Ishikawa (cell line): ENCODE measurements around the gene ZAP70.
A peak's percentile ranks its signal among the peaks of the same experiment; 100 is the strongest.

ENCODE experiments used
- CEBPB ChIP-seq: IDR thresholded peaks from 2 replicates; pipeline ENCODE4 v1.6.1; 2012
- CREB1 ChIP-seq: IDR thresholded peaks from 2 replicates; pipeline ENCODE4 v1.6.1; 2012; ENCODE audit warnings: low read depth
- EGR1 ChIP-seq: IDR thresholded peaks from 2 replicates; pipeline ENCODE4 v1.6.1; 2012
- EP300 ChIP-seq: IDR thresholded peaks from 2 replicates; pipeline ENCODE4 v1.6.1; 2012; ENCODE audit warnings: borderline replicate concordance
- FOXM1 ChIP-seq: IDR thresholded peaks from 2 replicates; pipeline ENCODE4 v1.6.1; 2012; ENCODE audit warnings: low read depth, borderline replicate concordance
- MAX ChIP-seq: IDR thresholded peaks from 2 replicates; pipeline ENCODE4 v1.6.1; 2012
- NFIC ChIP-seq: IDR thresholded peaks from 2 replicates; pipeline ENCODE4 v1.6.1; 2012
- RAD21 ChIP-seq: IDR thresholded peaks from 2 replicates; pipeline ENCODE4 v1.6.1; 2012; ENCODE audit warnings: low read depth
- REST ChIP-seq: IDR thresholded peaks from 2 replicates; pipeline ENCODE4 v1.6.1; 2012; ENCODE audit warnings: low read depth, mild to moderate bottlenecking
- TAF1 ChIP-seq: IDR thresholded peaks from 2 replicates; pipeline ENCODE4 v1.6.1; 2012; ENCODE audit warnings: low read depth, mild to moderate bottlenecking
- TCF12 ChIP-seq: IDR thresholded peaks from 2 replicates; pipeline ENCODE4 v1.6.1; 2012; ENCODE audit warnings: low read depth
- TEAD4 ChIP-seq: IDR thresholded peaks from 2 replicates; pipeline ENCODE4 v1.6.1; 2012
- USF1 ChIP-seq: IDR thresholded peaks from 2 replicates; pipeline ENCODE4 v1.6.1; 2012
- YY1 ChIP-seq: IDR thresholded peaks from 2 replicates; pipeline ENCODE4 v1.6.1; 2012; ENCODE audit warnings: low read depth
- ZBTB7A ChIP-seq: IDR thresholded peaks from 2 replicates; pipeline ENCODE4 v1.6.1; 2012; ENCODE audit warnings: low read depth

Gene ZAP70

GRCh38 chr2:97695744-97696143 is 17.6 kb upstream of the ZAP70 start:
- peak; percentile 24; the same call in 1 of the 2 replicates for TF ChIP-seq CEBPB
- no peak for TF ChIP-seq CREB1

- TF ChIP-seq ZBTB7A (no peak), FOXM1 (no peak), YY1 (0 out of 2 replicates have a peak, but pooled peaks have one; percentile 64), NFIC (no peak), REST (no peak), TCF12 (no peak), CREB1 (no peak), RAD21 (peak; percentile 99), MAX (no peak)
Observed at GRCh38 chr2:97697252-97698235, 15.8 kb upstream of the ZAP70 start.

GRCh38 chr2:97698530-97698929 is 14.8 kb upstream of the ZAP70 start:
- TF ChIP-seq ZBTB7A: no peak
- no peak for TF ChIP-seq TEAD4
- TF ChIP-seq FOXM1: no peak
- TF ChIP-seq MAX: no peak
- no peak for TF ChIP-seq EP300
- no peak for TF ChIP-seq YY1
- TF ChIP-seq USF1: no peak
- TF ChIP-seq TCF12: no peak
- TF ChIP-seq REST: no peak
- no peak for TF ChIP-seq EGR1
- TF ChIP-seq CREB1: no peak
- TF ChIP-seq CEBPB: no peak
- TF ChIP-seq RAD21: no peak
- TF ChIP-seq NFIC: no peak

- TF ChIP-seq REST: no peak
- 0 out of 2 replicates have a peak, but pooled peaks have one; percentile 14 for TF ChIP-seq EGR1
- peak; percentile 62 for TF ChIP-seq MAX
- TF ChIP-seq RAD21: peak; percentile 55; the same call in 1 of the 2 replicates
Observed at GRCh38 chr2:97699765-97700444, 13.5 kb upstream of the ZAP70 start.

- TF ChIP-seq TAF1 (no peak), TCF12 (no peak), CEBPB (no peak), RAD21 (no peak), EP300 (no peak), CREB1 (no peak), ZBTB7A (no peak), FOXM1 (no peak), USF1 (no peak), YY1 (no peak), NFIC (no peak), MAX (no peak), TEAD4 (no peak), REST (no peak), EGR1 (no peak)
Observed at GRCh38 chr2:97701186-97701585, 12.2 kb upstream of the ZAP70 start.
